GM12875 (cell line): ENCODE results near the gene FCAMR.

Experiments used
- H3K4me3 ChIP-seq: one replicate; pipeline ENCODE4 v1.5.1; 2011; ENCODE audit warnings: low read depth, low read length, control low read depth
- CTCF ChIP-seq: IDR thresholded peaks from 2 replicates; pipeline ENCODE4 v1.5.1; 2011; ENCODE audit warnings: low read depth, mild to moderate bottlenecking, control low read depth, inconsistent platforms, low read length, moderate library complexity, borderline replicate concordance; ENCODE audit not compliant: insufficient read depth

Gene FCAMR

GRCh38 chr1:206960676-206961386 is 9.4 kb downstream of the FCAMR start:
- no peak overlapping the region for H3K4me3 ChIP-seq
- no peak for TF ChIP-seq CTCF

DNA sequence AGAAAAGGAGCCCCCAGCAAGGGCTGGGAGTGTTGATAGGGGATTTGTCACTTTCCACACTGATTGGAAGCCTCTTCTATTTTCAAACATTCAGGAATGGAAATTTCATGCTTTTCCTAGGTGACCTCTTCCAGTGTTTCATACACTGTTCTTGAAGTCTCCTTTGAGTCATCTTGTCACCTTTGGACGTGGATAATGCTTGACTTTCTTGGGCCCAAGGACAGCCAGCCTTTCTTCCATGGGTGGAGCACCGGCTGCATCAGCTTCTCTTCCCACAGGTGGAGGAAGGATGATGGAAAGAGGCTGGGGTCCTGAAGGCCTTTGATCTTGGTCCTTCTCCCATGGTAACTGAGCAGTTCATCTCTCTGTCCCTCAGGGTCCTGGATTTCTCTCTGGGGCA is 12.1 kb downstream of the FCAMR start:
- no peak for TF ChIP-seq CTCF

DNA sequence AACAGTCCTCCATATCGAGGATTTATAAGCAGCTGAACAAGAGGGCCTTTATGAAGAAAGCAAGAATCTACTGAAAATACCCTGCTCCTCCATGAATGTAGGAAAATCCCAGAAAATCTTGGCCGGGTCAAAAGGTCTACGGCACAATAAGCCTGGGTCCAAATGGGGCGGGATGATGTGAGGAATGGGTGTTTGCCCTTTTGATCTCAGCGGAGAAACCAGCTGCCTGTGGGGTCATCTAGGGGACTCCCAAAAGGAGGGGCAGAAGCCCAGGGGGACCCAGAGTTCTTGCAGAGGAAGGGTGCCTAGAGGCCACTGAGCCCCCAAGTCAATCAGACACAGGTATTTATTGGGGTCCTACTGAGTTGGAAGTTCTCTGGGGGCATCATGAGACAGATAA is 12.6 kb downstream of the FCAMR start:
- TF ChIP-seq CTCF = no peak
- no peak overlapping the region for H3K4me3 ChIP-seq

More for the DNA sequence above, 12.1 kb downstream of the FCAMR start:
- no peak overlapping the region for H3K4me3 ChIP-seq

DNA sequence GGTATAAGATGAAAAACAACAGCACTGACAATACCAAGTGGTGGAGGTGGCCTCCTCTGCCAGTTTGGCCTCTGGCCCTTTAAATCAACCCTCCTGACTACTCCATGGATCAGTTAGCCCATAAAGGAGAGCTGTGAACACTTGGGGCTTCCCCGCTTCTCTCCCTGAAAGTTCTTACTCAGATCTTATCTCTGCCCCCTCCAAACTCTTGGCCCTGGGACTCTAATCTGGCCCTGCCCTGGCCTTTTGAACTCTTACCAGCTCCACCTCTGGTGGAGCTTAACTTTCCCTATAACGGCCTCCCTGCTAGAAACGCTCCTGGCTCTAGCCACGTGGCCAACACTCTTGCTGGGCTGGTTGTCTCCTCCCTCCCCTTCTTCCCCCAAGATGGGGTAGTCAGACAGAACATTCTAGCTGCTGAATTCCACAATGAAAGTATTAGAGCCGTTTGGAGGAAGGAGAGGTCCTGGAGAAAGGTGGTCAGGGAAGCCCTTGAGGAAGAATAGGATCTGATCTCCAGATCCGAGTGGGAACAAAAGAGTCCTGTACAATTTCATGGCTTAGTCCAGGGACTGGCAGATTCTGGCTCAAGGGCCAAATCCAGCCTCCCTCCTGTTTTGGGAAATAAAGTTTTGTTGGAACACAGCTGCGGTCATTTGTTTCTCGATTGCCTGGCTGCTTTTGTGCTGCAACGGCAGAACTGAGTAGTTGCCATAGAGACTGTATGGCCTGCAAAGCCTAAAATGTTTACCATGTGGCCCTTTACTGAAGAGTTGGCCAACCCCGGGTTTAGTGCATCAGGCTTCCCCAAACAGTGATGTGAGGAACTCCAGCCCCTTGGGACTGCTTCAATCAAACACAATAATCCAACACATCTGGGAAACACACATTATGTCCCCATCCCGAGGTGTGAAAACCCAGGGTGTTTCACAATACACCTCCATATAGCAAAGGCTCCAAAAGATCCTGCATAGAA is 14.5 kb downstream of the FCAMR start:
- no peak overlapping the region for H3K4me3 ChIP-seq
- no peak for TF ChIP-seq CTCF

DNA sequence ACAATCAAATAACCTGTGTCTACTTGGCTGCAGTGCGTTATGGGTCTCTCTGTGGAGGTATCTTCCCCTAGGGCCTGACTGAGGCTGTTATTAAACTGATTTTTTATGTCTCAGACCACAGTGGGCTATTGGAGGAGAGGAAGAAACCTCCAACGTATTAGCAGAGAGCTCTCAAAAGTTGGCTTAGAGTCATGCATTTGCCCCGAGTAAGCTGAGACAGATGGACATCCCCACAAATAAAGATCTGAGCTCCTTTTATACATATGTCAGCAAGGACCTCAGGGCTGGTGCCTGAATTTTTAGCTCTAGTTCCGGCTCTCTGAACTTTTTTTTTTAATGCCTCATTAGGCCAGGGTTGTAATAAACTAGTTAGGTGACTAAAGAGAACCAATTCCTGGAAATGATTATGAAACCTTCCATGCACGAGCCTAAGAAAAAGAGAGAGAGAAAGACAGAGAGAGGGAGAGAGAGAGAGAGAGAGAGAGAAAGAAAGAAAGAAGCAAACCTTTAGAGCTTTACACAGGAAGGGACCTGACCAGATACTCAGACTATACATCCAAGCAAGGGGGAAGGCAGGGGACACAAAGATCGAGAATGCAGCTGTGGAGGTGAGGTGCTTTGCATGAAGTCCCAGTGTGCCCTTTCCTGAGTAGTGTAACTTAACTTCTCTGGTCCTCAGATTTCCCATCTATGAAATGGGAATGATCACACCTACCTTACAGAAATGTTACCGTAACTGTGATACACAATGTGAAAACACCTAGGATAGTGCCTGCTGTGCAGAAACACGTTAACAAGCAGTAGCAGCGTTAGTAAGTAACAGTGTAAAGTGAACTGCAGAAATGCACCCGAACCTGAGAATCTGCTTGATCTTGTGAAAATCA is 15.6 kb downstream of the FCAMR start:
- TF ChIP-seq CTCF = no peak
- H3K4me3 ChIP-seq = no peak overlapping the region

- TF ChIP-seq CTCF = no peak
- no peak overlapping the region for H3K4me3 ChIP-seq
These were observed 16.6 kb downstream of the FCAMR start for GRCh38 chr1:206953626-206954025.
